Endothelial cell of umbilical vein (primary cell): ENCODE data around the gene POLR2E. TPM values are rescaled to one million over a fixed set of nuclear protein-coding genes. Genes with fewer than 3 reads are reported as not detected.

Experiments used
- BruUV-seq: library from RNA; stranded (reverse); fragments of 400-500 nt; replicated peaks from 2 replicates; lab custom pipeline; 2021; lab: Mats Ljungman, UMichigan
- CTCF ChIA-PET: fragments of 300-600, 350-600 bp; sonication (Branson Sonifier 250); formaldehyde crosslinking; loops from one replicate; lab custom pipeline; 2021; ENCODE audit warnings: antibody characterized with exemption, inconsistent platforms; lab: Charles Lee
- POLR2A ChIA-PET: fragments of 300-600, 350-600 bp; sonication (Branson Sonifier 250); formaldehyde crosslinking; loops from one replicate; lab custom pipeline; 2021; ENCODE audit warnings: antibody characterized with exemption, inconsistent platforms; lab: Charles Lee
- DNase-seq: peaks from one replicate; pipeline ENCODE4 v3.0.0-alpha.2; 2011; ENCODE audit warnings: low read depth, low spot score
- FAIRE-seq: peaks from 2 replicates; lab custom pipeline; 2011; peaks lifted over from hg19 to GRCh38; lab: Jason Lieb, UNC
- H2AFZ ChIP-seq: 2 replicates; pipeline ENCODE4 v1.6.0; 2012; ENCODE audit warnings: low read depth, low read length, control low read depth, inconsistent platforms
- H3K27ac ChIP-seq: 2 replicates; pipeline ENCODE4 v1.5.1; 2011; ENCODE audit warnings: low read depth, mild to moderate bottlenecking, control low read depth, low read length, moderate library complexity; ENCODE audit not compliant: insufficient read depth
- H3K27me3 ChIP-seq, 2 experiments: 2 replicates each; pipeline versions ENCODE4 v1.6.0 to v1.6.1; 2011; ENCODE audit warnings: low read length in 2 of 2, mixed read lengths in 1 of 2; ENCODE audit not compliant: control insufficient read depth in 2 of 2, insufficient read depth in 2 of 2
- H3K36me3 ChIP-seq, 2 experiments: 2 replicates in 1 of 2; 3 replicates in 1 of 2; pipeline ENCODE4 v1.5.1; 2011; ENCODE audit warnings: low read length in 2 of 2, mild to moderate bottlenecking in 1 of 2, moderate library complexity in 1 of 2; ENCODE audit not compliant: control insufficient read depth in 2 of 2, insufficient read depth in 2 of 2; ENCODE audit errors: extremely low read depth in 1 of 2
- H3K4me1 ChIP-seq: 3 replicates; pipeline ENCODE4 v1.5.1; 2011; ENCODE audit warnings: mild to moderate bottlenecking, low read length; ENCODE audit not compliant: control insufficient read depth, insufficient read depth; ENCODE audit errors: extremely low read depth
- H3K4me2 ChIP-seq: 2 replicates; pipeline ENCODE4 v1.6.1; 2011; ENCODE audit warnings: low read length, control low read depth, mixed read lengths; ENCODE audit not compliant: insufficient read depth
- H3K4me3 ChIP-seq, 3 experiments: fragments of 200-600 bp in 1 of 3; sonication (generic), shearing (Covaris generic) in 1 of 3; replicated peaks in 1 of 3; 2 replicates each; pipeline ENCODE4 v1.5.1; 2011 to 2016; ENCODE audit warnings: control low read depth in 3 of 3, low read length in 3 of 3, mild to moderate bottlenecking in 2 of 3, inconsistent platforms in 1 of 3, low read depth in 1 of 3, moderate library complexity in 1 of 3; ENCODE audit not compliant: insufficient read depth in 1 of 3
- H3K79me2 ChIP-seq: 2 replicates; pipeline ENCODE4 v1.6.0; 2012; ENCODE audit warnings: low read length, inconsistent platforms; ENCODE audit not compliant: control insufficient read depth, insufficient read depth
- H3K9ac ChIP-seq: replicated peaks from 2 replicates; pipeline ENCODE3; 2011; ENCODE audit warnings: low read length, control low read depth; ENCODE audit not compliant: insufficient read depth; ENCODE audit errors: extremely low read depth
- H3K9me1 ChIP-seq: replicated peaks from 3 replicates; pipeline ENCODE4 v1.6.0; 2011; ENCODE audit warnings: mild to moderate bottlenecking, low read length; ENCODE audit not compliant: control insufficient read depth, insufficient read depth; ENCODE audit errors: extremely low read depth
- H3K9me3 ChIP-seq: replicated peaks from 2 replicates; pipeline ENCODE4 v1.5.1; 2012; ENCODE audit warnings: low read length, inconsistent platforms; ENCODE audit not compliant: control insufficient read depth, insufficient read depth
- H4K20me1 ChIP-seq: replicated peaks from 2 replicates; pipeline ENCODE3; 2011; ENCODE audit warnings: mild to moderate bottlenecking, low read length; ENCODE audit not compliant: control insufficient read depth, insufficient read depth; ENCODE audit errors: extremely low read depth
- EZH2 ChIP-seq: IDR thresholded peaks from 2 replicates; pipeline ENCODE4 v1.6.1; 2012; ENCODE audit warnings: borderline replicate concordance, low read depth, mild to moderate bottlenecking, moderate library complexity, low read length, inconsistent platforms; ENCODE audit not compliant: severe bottlenecking
- FOS ChIP-seq: IDR thresholded peaks from 2 replicates; pipeline ENCODE4 v1.6.1; 2011; ENCODE audit warnings: mild to moderate bottlenecking, low read length, moderate library complexity, borderline replicate concordance; ENCODE audit not compliant: insufficient read depth
- GATA2 ChIP-seq: IDR thresholded peaks from 2 replicates; pipeline ENCODE4 v1.7.0; 2011; ENCODE audit warnings: low read depth, mild to moderate bottlenecking, moderate library complexity, mixed read lengths, low read length; ENCODE audit not compliant: insufficient read length, insufficient read depth
- JUN ChIP-seq: IDR thresholded peaks from 2 replicates; pipeline ENCODE4 v1.6.1; 2011; ENCODE audit warnings: borderline replicate concordance, low read depth; ENCODE audit not compliant: insufficient read length, insufficient read depth
- MYC ChIP-seq: IDR thresholded peaks from one replicate; pipeline ENCODE4 v1.6.1; 2011; ENCODE audit warnings: mild to moderate bottlenecking, low read depth, low read length
- POLR2A ChIP-seq: IDR thresholded peaks from 2 replicates; pipeline ENCODE4 v1.6.1; 2012; ENCODE audit warnings: low read depth, mild to moderate bottlenecking, control low read depth, low read length
- POLR2AphosphoS5 ChIP-seq: IDR thresholded peaks from 2 replicates; pipeline ENCODE4 v1.6.1; 2012; ENCODE audit warnings: low read depth, mild to moderate bottlenecking, control low read depth, low read length, moderate library complexity; ENCODE audit not compliant: insufficient read depth
- dilution Hi-C: fragments of 300-500 bp; cut with MboI; formaldehyde crosslinking; loops from one replicate; pipeline ENCODE4 v1.15.0; 2019; ENCODE audit warnings: low sequenced_read_pairs; ENCODE audit not compliant: extremely low pct_ligation_motif_present
- intact Hi-C: fragments of 100-400 bp; cut with micrococcal nuclease; formaldehyde crosslinking; loops from one replicate; pipeline ENCODE4 v1.10.0; 2022
- polyA plus RNA-seq, 4 experiments: library from polyadenylated mRNA; depleted of rRNA in 3 of 4; stranded (reverse) in 3 of 4; unstranded in 1 of 4; fragments of >200 nt; gene quantifications; 2 replicates each; pipeline versions ENCODE4 v1.2.1 to v1.2.3, GENCODE V29; 2011 to 2012; ENCODE audit warnings: missing spikeins in 1 of 4
- total RNA-seq: library from RNA; stranded (reverse); gene quantifications from 2 replicates; pipeline ENCODE4 v1.2.3, GENCODE V29; 2021
- TF ChIP-seq, protein P1 (sequence below): IDR thresholded peaks from 2 replicates; pipeline ENCODE4 v1.6.1; 2011; ENCODE audit not compliant: insufficient read depth, insufficient read length
- TF ChIP-seq, protein P2 (sequence below), 2 donors: IDR thresholded peaks; 1 replicate in 1 of 2; 2 replicates in 1 of 2; pipeline ENCODE4 v1.5.1; 2011; ENCODE audit warnings: low read length in 2 of 2, mild to moderate bottlenecking in 2 of 2, moderate library complexity in 2 of 2, control low read depth in 1 of 2, inconsistent platforms in 1 of 2, low read depth in 1 of 2; ENCODE audit not compliant: insufficient read depth in 1 of 2; ENCODE audit errors: extremely low read depth in 1 of 2

Gene POLR2E
- total and polyA plus RNA-seq, 2 donors (not counting 3 experiments of a cell fraction or from before 2014, with no cell fraction given) = 272 to 344 TPM

GRCh38 chr19:1080360-1081161, 14.6 kb downstream of the POLR2E start:
- Histone ChIP-seq H3K27ac (no peak overlapping the region), H3K79me2 (no peaks in the 10 kb centered on the region), H3K4me2 (no peak overlapping the region), H4K20me1 (no peaks in the 10 kb centered on the region), H3K36me3 (no peaks in the 10 kb centered on the region), H3K9ac (no peak overlapping the region), H2AFZ (no peak overlapping the region), H3K9me3 (no peaks in the 10 kb centered on the region), H3K4me1 (no peaks in the 10 kb centered on the region), H3K4me3 (no peak overlapping the region), H3K9me1 (no peaks in the 10 kb centered on the region), H3K27me3 (no peaks in the 10 kb centered on the region)
- CTCF ChIA-PET = interaction anchor here (0.6 to 3.7 kb wide), 5 partner anchors 10 to 119 kb away, joined by 3 to 14 read pairs (median 3); partner anchors contain the start of genes ARHGAP45 and GPX4
- no TSS peak for BruUV-seq
- POLR2A ChIA-PET = interaction anchor here (1.4 kb wide), 1 partner anchor 23 kb away, joined by 4 read pairs; the partner anchor contains the start of gene GPX4
- DNase-seq = no peak
- FAIRE-seq = no peak
- intact Hi-C loops (no loop called here), dilution Hi-C loops (no loop called here)
- TF ChIP-seq, protein P1, sequence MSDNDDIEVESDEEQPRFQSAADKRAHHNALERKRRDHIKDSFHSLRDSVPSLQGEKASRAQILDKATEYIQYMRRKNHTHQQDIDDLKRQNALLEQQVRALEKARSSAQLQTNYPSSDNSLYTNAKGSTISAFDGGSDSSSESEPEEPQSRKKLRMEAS = no peak
- TF ChIP-seq MYC (no peak), EZH2 (no peak), POLR2A (no peak), FOS (no peak), GATA2 (no peak), POLR2AphosphoS5 (no peak), JUN (no peak)
- TF ChIP-seq, protein P2, sequence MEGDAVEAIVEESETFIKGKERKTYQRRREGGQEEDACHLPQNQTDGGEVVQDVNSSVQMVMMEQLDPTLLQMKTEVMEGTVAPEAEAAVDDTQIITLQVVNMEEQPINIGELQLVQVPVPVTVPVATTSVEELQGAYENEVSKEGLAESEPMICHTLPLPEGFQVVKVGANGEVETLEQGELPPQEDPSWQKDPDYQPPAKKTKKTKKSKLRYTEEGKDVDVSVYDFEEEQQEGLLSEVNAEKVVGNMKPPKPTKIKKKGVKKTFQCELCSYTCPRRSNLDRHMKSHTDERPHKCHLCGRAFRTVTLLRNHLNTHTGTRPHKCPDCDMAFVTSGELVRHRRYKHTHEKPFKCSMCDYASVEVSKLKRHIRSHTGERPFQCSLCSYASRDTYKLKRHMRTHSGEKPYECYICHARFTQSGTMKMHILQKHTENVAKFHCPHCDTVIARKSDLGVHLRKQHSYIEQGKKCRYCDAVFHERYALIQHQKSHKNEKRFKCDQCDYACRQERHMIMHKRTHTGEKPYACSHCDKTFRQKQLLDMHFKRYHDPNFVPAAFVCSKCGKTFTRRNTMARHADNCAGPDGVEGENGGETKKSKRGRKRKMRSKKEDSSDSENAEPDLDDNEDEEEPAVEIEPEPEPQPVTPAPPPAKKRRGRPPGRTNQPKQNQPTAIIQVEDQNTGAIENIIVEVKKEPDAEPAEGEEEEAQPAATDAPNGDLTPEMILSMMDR (IDR thresholded peaks at IDR 0.05; ENCODE audit: extremely low read depth in 1 of 2, insufficient read depth in 1 of 2, low read depth in 1 of 2, low read length in 2 of 2) = no peak
